Measurements from ENCODE around the gene ADGRG3.

- TF ChIP-seq, protein P1, sequence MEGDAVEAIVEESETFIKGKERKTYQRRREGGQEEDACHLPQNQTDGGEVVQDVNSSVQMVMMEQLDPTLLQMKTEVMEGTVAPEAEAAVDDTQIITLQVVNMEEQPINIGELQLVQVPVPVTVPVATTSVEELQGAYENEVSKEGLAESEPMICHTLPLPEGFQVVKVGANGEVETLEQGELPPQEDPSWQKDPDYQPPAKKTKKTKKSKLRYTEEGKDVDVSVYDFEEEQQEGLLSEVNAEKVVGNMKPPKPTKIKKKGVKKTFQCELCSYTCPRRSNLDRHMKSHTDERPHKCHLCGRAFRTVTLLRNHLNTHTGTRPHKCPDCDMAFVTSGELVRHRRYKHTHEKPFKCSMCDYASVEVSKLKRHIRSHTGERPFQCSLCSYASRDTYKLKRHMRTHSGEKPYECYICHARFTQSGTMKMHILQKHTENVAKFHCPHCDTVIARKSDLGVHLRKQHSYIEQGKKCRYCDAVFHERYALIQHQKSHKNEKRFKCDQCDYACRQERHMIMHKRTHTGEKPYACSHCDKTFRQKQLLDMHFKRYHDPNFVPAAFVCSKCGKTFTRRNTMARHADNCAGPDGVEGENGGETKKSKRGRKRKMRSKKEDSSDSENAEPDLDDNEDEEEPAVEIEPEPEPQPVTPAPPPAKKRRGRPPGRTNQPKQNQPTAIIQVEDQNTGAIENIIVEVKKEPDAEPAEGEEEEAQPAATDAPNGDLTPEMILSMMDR (tag by site-specific recombination; IDR thresholded peaks at IDR 0.05) = no peak
- no peak for TF ChIP-seq ZBTB21 (tag by site-specific recombination; IDR thresholded peaks at IDR 0.05)
- TF ChIP-seq ZNF707 (tag by site-specific recombination; IDR thresholded peaks at IDR 0.05) = no peak
- TF ChIP-seq ZNF223 (tag by site-specific recombination; IDR thresholded peaks at IDR 0.05) = no peak
Measured at GRCh38 chr16:57677622-57678369, 9.7 kb downstream of the ADGRG3 start.
